Stimulated activated CD8-positive, alpha-beta memory T cell treated with anti-CD3 and anti-CD28 coated beads, Interleukin-4, amount 100 ng/mL, for 4 hours (primary cell): ENCODE measurements around the gene CBY1.

Experiments used
- DNase-seq, 2 donors: peaks; one replicate each; pipeline ENCODE4 v3.0.0-alpha.2; 2020; ENCODE audit warnings: low read depth in 2 of 2, low spot score in 1 of 2

Gene CBY1

DNA sequence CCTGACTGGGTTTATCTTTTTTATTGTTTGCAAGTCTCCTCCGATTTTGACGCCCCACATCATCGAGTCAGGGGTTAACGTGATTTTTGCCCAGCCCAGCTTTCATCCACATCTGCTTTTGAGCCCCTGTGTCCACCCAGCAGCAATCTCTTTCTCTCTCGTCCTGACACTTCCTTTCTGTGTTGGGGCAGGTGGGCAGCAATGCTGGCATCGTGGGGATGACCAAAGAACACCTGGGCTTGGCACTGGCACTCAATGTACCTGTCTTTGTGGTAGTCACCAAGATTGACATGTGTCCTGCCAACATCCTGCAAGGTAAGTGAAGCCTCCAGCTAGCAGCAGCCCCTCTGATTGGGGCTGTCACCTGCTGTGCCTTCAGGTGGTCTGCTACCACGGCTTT, 65.1 kb downstream of the CBY1 start:
- DNase-seq, result no peak
